Breast epithelium (tissue), 3 donors: ENCODE results near the gene ARHGAP15.

Source experiments
- CTCF ChIP-seq, 3 donors: fragments of 450-650 bp; IDR thresholded peaks; one replicate each; pipeline ENCODE4 v1.5.1; 2016 to 2017; ENCODE audit warnings: antibody characterized with exemption in 3 of 3, mild to moderate bottlenecking in 3 of 3, moderate library complexity in 3 of 3
- POLR2A ChIP-seq: fragments of 450-650 bp; IDR thresholded peaks from one replicate; pipeline ENCODE4 v1.6.1; 2016; ENCODE audit warnings: antibody characterized with exemption, mild to moderate bottlenecking, moderate library complexity
- POLR2AphosphoS5 ChIP-seq, 3 donors: sonication (generic); formaldehyde crosslinking; IDR thresholded peaks; one replicate each; pipeline ENCODE4 v1.6.1; 2017; ENCODE audit warnings: antibody characterized with exemption in 3 of 3

GRCh38 chr2:143146815-143147530 is 17.8 kb downstream of the ARHGAP15 start:
- TF ChIP-seq CTCF (IDR thresholded peaks at IDR 0.05) (no peak), POLR2A (no peak), POLR2AphosphoS5 (IDR thresholded peaks at IDR 0.05) (no peak)
